A549 treated with AZD9567 at 1 μM for 4 hours (cell line): ENCODE measurements around the gene WFDC13. TPM values are rescaled to one million over a fixed set of nuclear protein-coding genes. Genes with fewer than 3 reads are reported as not detected.

Experiments
- total RNA-seq: library from RNA; stranded (reverse); fragments of 200-300 nt; extraction: Qiagen RNA extraction; gene quantifications from 5 replicates; pipeline ENCODE4 v1.2.3, GENCODE V29; 2022; ENCODE audit not compliant: insufficient read depth

WFDC13 gene, protein sequence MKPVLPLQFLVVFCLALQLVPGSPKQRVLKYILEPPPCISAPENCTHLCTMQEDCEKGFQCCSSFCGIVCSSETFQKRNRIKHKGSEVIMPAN
- not detected in 5 replicates for total RNA-seq

DNA sequence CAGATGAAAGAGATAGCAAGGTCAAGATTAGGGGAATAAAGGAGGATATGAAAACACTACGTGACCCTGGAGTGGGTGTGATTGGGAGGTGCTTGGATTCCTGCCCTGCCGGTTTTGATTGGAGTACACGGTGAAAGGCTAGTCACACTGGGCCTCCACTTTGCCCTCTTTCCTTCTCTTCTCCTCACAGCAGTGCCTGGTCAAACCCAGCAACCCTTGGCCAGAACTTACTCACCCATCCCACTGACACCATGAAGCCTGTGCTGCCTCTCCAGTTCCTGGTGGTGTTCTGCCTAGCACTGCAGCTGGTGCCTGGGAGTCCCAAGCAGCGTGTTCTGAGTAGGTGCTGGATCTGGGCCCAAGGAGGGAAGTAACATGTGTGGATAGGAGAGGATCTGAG is at the start of gene WFDC13:
TSS of gene WFDC13 (plus strand) at position 166 of the 400 bp plus-strand sequence. CDS start at position 252, 86 bp downstream.

DNA sequence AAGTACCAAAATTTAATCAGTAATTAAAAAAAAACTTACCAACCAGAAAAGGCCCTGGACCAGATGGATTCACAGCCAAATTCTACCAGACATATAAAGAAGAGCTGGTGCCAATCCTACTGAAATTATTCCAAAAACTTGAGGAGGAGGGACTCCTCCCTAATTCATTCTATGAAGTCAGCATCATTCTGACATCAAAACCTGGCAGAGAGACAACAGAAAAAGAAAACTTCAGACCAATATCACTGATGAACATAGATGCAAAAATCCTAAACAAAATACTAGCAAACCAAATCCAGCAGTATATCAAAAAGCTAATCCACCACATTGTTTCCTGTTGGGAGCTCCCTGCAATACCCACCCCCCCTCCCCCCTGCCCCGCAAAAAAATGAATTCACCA is 31.7 kb upstream of the WFDC13 start, which contains the start of gene WFDC11:
TSS of gene WFDC11 (minus strand) at position 101 of the 400 bp plus-strand sequence. CDS start 19,639 bp downstream, outside the sequence.

DNA sequence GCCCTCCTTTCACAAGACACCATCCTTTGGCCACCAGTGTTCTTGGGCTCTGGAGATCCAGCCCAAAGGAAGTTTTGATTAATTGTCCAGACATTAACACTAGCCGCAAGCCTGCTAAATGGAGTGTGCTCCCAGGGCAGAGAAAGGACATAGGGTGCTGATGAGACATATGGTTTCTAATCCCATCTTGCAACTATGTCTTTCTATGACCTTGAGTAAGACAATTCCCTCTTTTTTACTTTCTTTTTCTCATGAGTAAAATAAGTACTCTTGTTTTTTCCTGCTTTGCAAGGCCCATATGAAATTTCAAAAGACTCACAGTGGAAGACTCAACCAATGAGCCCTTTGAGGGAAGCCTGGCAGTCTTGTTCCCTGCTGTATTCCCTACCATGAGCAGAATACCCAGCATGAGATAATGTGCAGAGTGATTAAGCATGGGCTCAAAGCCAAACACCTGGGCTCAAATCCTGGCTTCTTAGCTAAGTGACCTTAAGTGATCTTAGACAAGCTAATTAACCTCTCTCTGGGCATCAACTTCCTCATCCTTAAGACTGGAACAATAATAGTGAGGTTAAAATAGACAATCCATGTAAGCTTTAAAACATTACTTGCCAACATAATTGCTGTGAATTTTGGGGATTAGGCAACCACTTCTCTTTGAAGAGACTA is 3.3 kb downstream of the WFDC13 start, which contains the start of gene WFDC10B:
TSS of gene WFDC10B (minus strand) at position 51 of the 669 bp plus-strand sequence. CDS start 19,027 bp downstream, outside the sequence.

DNA sequence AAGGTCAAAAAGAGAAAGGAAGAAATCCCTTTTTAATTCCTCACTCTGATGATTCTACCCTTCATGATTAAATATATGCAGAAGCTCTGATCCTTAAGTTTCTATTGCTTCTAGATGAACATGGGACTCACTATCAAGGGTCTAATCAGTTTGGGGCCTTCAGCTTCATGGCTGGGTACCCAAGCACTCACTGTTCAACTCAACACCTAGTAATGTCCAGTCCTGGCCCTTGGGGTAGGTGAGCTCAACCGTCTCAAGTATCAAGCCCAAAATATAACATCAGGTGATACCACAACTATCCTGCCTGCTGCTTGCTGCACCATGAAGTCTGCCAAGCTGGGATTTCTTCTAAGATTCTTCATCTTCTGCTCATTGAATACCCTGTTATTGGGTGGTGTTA is 20.2 kb downstream of the WFDC13 start, which contains the start of gene SPINT4:
TSS of gene SPINT4 (plus strand) at position 301 of the 400 bp plus-strand sequence. CDS start at position 322, 21 bp downstream.

Other genes with a start within 250 kb of the WFDC13 start
- gene WFDC2, start 232.3 kb upstream of the WFDC13 start, total RNA-seq = 0.71 TPM in 1 of 5 replicates, not detected in the others
- gene SPINT3, start 186.4 kb upstream of the WFDC13 start, total RNA-seq = not detected in 5 replicates
- gene WFDC6, start 162.6 kb upstream of the WFDC13 start, total RNA-seq = not detected in 5 replicates
- not detected in 5 replicates for gene EPPIN, start 154.6 kb upstream of the WFDC13 start, total RNA-seq
- gene WFDC8, start 122.8 kb upstream of the WFDC13 start, total RNA-seq = not detected in 5 replicates
- not detected in 5 replicates for gene WFDC10A, start 72.3 kb upstream of the WFDC13 start, total RNA-seq
- gene WFDC9, start 70.8 kb upstream of the WFDC13 start, total RNA-seq = not detected in 5 replicates
- gene WFDC11, start 31.8 kb upstream of the WFDC13 start, total RNA-seq = not detected in 5 replicates
- gene WFDC10B, start 3.0 kb downstream of the WFDC13 start, total RNA-seq = not detected in 5 replicates
- gene SPINT4, start 20.3 kb downstream of the WFDC13 start, total RNA-seq = not detected in 5 replicates
- gene WFDC3, start 89.8 kb downstream of the WFDC13 start, total RNA-seq = 0.16 to 0.23 TPM in 2 of 5 replicates, not detected in the others
- 33.3 to 36.6 TPM (median 36.0 TPM) in 5 replicates for gene DNTTIP1, start 89.9 kb downstream of the WFDC13 start, total RNA-seq
- 218 to 237 TPM (median 227 TPM) in 5 replicates for gene UBE2C, start 110.6 kb downstream of the WFDC13 start, total RNA-seq
- 0.13 to 0.29 TPM (median 0.22 TPM) in 3 of 5 replicates, not detected in the others for gene TNNC2, start 125.3 kb downstream of the WFDC13 start, total RNA-seq
- 9.4 to 11.1 TPM (median 10.3 TPM) in 5 replicates for gene SNX21, start 131.8 kb downstream of the WFDC13 start, total RNA-seq
- gene ACOT8, start 155.4 kb downstream of the WFDC13 start, total RNA-seq = 14.3 to 20.5 TPM (median 19.4 TPM) in 5 replicates
- gene ZSWIM3, start 155.6 kb downstream of the WFDC13 start, total RNA-seq = 1.4 to 3.3 TPM (median 1.5 TPM) in 5 replicates
- gene ZSWIM1, start 179.2 kb downstream of the WFDC13 start, total RNA-seq = 5.2 to 8.3 TPM (median 5.8 TPM) in 5 replicates
- gene SPATA25, start 185.6 kb downstream of the WFDC13 start, total RNA-seq = 0.22 to 0.46 TPM (median 0.36 TPM) in 4 of 5 replicates, not detected in the other
- gene NEURL2, start 189.2 kb downstream of the WFDC13 start, total RNA-seq = 0.95 to 1.3 TPM (median 1.1 TPM) in 4 of 5 replicates, not detected in the other
- 102 to 120 TPM (median 111 TPM) in 5 replicates for gene CTSA, start 189.3 kb downstream of the WFDC13 start, total RNA-seq
- 1.6 to 1.9 TPM (median 1.7 TPM) in 4 of 5 replicates, not detected in the other for gene PLTP, start 210.1 kb downstream of the WFDC13 start, total RNA-seq
- 36.5 to 38.0 TPM (median 37.0 TPM) in 5 replicates for gene PCIF1, start 232.6 kb downstream of the WFDC13 start, total RNA-seq